Upper lobe of left lung (tissue), 4 donors: ENCODE results near the gene HNF4A.

Experiments used
- EP300 ChIP-seq, 4 donors: sonication (generic); formaldehyde crosslinking; IDR thresholded peaks; one replicate each; pipeline ENCODE4 v1.5.1; 2017; ENCODE audit warnings: antibody characterized with exemption in 4 of 4, control low read depth in 2 of 4
- POLR2A ChIP-seq, 4 donors: fragments of 450-650 bp; IDR thresholded peaks; one replicate each; pipeline ENCODE4 v1.5.1; 2016 to 2017; ENCODE audit warnings: antibody characterized with exemption in 4 of 4, mild to moderate bottlenecking in 2 of 4

DNA sequence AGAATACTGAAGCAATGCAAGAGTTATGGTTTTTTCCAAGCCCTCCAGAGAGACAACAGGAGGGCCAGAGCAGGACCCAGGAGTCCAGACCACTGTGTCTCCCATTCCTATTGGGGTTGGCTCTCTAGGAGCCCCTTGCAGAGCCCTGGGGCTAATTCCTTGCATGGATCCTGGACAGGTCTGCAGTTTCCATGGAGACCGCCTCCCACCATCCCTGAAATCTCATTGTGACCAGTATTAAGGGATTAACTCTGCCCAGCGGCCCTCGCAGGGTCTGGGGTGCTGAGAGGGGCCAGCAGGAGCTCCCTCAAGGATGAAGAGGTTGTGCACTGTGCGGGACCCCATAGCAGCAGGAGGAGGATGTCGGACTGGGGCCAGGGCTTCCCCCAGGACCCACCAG lies 34.8 kb downstream of the HNF4A start:
- TF ChIP-seq POLR2A (IDR thresholded peaks at IDR 0.05) (no peak), EP300 (IDR thresholded peaks at IDR 0.05) (no peak)
